Colon (tissue), 2 donors: ENCODE measurements around the gene AUH.

Experiments
- FAIRE-seq: peaks from 2 replicates; lab custom pipeline; 2012; peaks lifted over from hg19 to GRCh38; lab: Jason Lieb, UNC
- donor health status: control.
- donor health status: control.

AUH gene

GRCh38 chr9:91338681-91339080 lies 23.0 kb downstream of the AUH start:
- no peak for FAIRE-seq

- FAIRE-seq: no peak
Observed at GRCh38 chr9:91336786-91337185, 24.9 kb downstream of the AUH start.

GRCh38 chr9:91334053-91334452 lies 27.7 kb downstream of the AUH start:
- no peak for FAIRE-seq

GRCh38 chr9:91333551-91333950 lies 28.2 kb downstream of the AUH start:
- FAIRE-seq: no peak

GRCh38 chr9:91332546-91333231 lies 29.0 kb downstream of the AUH start:
- FAIRE-seq: no peak

- FAIRE-seq: no peak
Observed at GRCh38 chr9:91331849-91332248, 29.9 kb downstream of the AUH start.

GRCh38 chr9:91328186-91328585 lies 33.5 kb downstream of the AUH start:
- FAIRE-seq: no peak

- peak; percentile 33 for FAIRE-seq
Observed at GRCh38 chr9:91321691-91322090, 40.0 kb downstream of the AUH start.

- no peak for FAIRE-seq
Observed at GRCh38 chr9:91320299-91320698, 41.4 kb downstream of the AUH start.

GRCh38 chr9:91316093-91316492 lies 45.6 kb downstream of the AUH start:
- FAIRE-seq: no peak

- no peak for FAIRE-seq
Observed at GRCh38 chr9:91315191-91315590, 46.5 kb downstream of the AUH start.

- FAIRE-seq: no peak
Observed at GRCh38 chr9:91312717-91313325, 48.9 kb downstream of the AUH start.

- no peak for FAIRE-seq
Observed at GRCh38 chr9:91310037-91310436, 51.7 kb downstream of the AUH start.

GRCh38 chr9:91308191-91308590 lies 53.5 kb downstream of the AUH start:
- FAIRE-seq: no peak

GRCh38 chr9:91307279-91307678 lies 54.4 kb downstream of the AUH start:
- FAIRE-seq: no peak

- no peak for FAIRE-seq
Observed at GRCh38 chr9:91306296-91306630, 55.5 kb downstream of the AUH start.

GRCh38 chr9:91305596-91306295 lies 56.0 kb downstream of the AUH start:
- FAIRE-seq: no peak

- FAIRE-seq: no peak
Observed at GRCh38 chr9:91303741-91304415, 57.8 kb downstream of the AUH start.

GRCh38 chr9:91302831-91303230 lies 58.9 kb downstream of the AUH start:
- no peak for FAIRE-seq

GRCh38 chr9:91301161-91301560 lies 60.6 kb downstream of the AUH start:
- no peak for FAIRE-seq

- FAIRE-seq: no peak
Observed at GRCh38 chr9:91298311-91298710, 63.4 kb downstream of the AUH start.

GRCh38 chr9:91297306-91297705 lies 64.4 kb downstream of the AUH start:
- FAIRE-seq: no peak

- no peak for FAIRE-seq
Observed at GRCh38 chr9:91296354-91296753, 65.4 kb downstream of the AUH start.
